GM12874 (cell line): ENCODE results near the gene UTP15.

Experiments
- CTCF ChIP-seq: IDR thresholded peaks from 2 replicates; pipeline ENCODE4 v1.5.1; 2011; ENCODE audit warnings: low read depth, mild to moderate bottlenecking, control low read depth, low read length, moderate library complexity; ENCODE audit not compliant: insufficient read depth

The UTP15 gene

GRCh38 chr5:73596705-73597328, 31.3 kb downstream of the UTP15 start:
- TF ChIP-seq CTCF: peak; percentile 55; the same call in 1 of the 2 replicates

DNA sequence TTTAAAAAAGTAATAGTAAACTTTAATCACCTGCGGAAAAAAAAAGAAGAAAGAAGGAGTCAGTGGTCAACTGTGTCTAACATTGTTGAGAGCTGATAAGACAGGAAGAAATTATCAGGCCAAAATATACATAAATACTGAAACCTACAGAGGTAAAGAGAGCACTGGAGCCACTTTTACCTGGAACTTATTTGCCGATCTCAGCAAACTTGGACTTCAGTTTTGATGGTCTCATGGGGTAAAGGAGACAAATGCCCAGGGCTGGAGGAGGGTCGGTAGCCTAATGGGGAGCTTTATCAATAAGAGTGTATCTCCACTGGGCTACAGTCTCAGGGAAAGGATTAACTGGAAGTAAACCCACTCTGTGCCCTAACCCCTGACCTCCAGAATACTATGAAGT, 33.8 kb downstream of the UTP15 start:
- TF ChIP-seq CTCF: no peak

GRCh38 chr5:73603998-73604397, 38.5 kb downstream of the UTP15 start:
- no peak for TF ChIP-seq CTCF

GRCh38 chr5:73605223-73606087, 39.9 kb downstream of the UTP15 start:
- TF ChIP-seq CTCF: no peak

- no peak for TF ChIP-seq CTCF
These were observed 40.7 kb downstream of the UTP15 start for GRCh38 chr5:73606206-73606753.

DNA sequence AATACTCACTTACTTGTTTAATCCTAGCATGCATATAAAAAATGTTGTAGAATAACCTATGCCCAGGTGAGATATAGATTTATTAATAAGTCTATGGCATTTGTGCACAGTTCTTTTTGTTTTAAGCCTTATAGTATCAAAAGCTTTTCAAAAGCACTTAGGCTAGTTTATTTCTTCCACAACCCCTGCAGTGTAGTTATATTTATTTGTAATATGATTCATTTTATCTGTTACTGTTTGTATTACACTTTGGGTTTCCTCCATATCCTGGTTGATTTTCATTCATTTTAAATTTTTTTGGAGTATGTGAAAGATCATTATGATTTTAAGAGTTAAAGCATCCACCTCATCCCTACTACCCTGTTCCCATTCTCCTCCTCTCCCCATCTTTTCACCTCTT, 41.7 kb downstream of the UTP15 start:
- no peak for TF ChIP-seq CTCF

DNA sequence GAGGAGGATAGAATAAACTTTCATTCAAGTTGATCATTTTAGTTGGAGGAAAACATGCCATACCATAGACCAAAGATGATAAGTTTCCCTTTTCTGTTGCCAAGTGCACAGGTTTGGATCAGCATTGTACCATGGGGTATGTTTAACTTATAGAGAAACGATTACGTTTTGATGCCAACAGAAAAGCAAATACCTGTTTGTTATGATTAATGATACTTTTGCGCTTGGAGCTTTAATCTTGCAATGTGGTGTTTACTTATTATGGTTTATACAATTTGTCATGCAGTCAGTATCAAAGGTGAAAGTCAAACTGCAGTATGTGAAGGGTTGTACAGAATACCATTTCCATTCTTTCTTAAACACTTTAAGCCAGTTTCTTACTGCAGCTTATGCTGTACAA, 47.3 kb downstream of the UTP15 start:
- no peak for TF ChIP-seq CTCF
